HCT116 (cell line): Measurements from ENCODE around the gene RPLP2. TPM values are rescaled to one million over a fixed set of nuclear protein-coding genes. Genes with fewer than 3 reads are reported as not detected.
A peak's percentile ranks its signal among the peaks of the same experiment; 100 is the strongest.

ENCODE experiments used
- ATAC-seq: fragments of 200-7000 bp; cut with Tn5 transposase; 2 replicates; pipeline ENCODE4 v1.9.1; 2020; ENCODE audit warnings: mild to moderate bottlenecking, moderate library complexity
- BruUV-seq: library from RNA; stranded (reverse); fragments of 400-500 nt; replicated peaks from 2 replicates; lab custom pipeline; 2021; lab: Mats Ljungman, UMichigan
- CTCF ChIA-PET: fragments of 300-600 bp; sonication (Branson Sonifier 250); formaldehyde crosslinking; loops from one replicate; lab custom pipeline; 2021; ENCODE audit warnings: antibody characterized with exemption; lab: Charles Lee
- POLR2A ChIA-PET: fragments of 300-600, 350-600 bp; sonication (Branson Sonifier 250); formaldehyde crosslinking; loops from one replicate; lab custom pipeline; 2021; ENCODE audit warnings: antibody characterized with exemption; lab: Charles Lee
- RAD21 ChIA-PET, 2 experiments: fragments of 300-600 bp; sonication (Branson Sonifier 250); formaldehyde crosslinking; loops; one replicate each; lab custom pipeline; 2023; ENCODE audit warnings: low total read pairs in 2 of 2; ENCODE audit not compliant: uncharacterized antibody in 2 of 2, unreplicated experiment in 2 of 2, low non-redundant PET in 1 of 2; lab: Charles Lee
- DNase-seq: peaks from one replicate; pipeline ENCODE4 v3.0.0-alpha.2; 2010; ENCODE audit warnings: low read depth, low spot score
- H2AFZ ChIP-seq: fragments of 200-600 bp; shearing (Covaris generic), sonication (generic); 2 replicates; pipeline ENCODE4 v1.6.1; 2017; ENCODE audit warnings: low read depth, mixed run types, mixed read lengths, antibody characterized with exemption, low read length; ENCODE audit not compliant: poor library complexity, severe bottlenecking
- H3K27ac ChIP-seq: 2 replicates; pipeline ENCODE4 v1.5.1; 2012; ENCODE audit warnings: low read depth, low read length
- H3K27me3 ChIP-seq: fragments of 200-600 bp; sonication (generic); 2 replicates; pipeline ENCODE4 v1.6.1; 2016; ENCODE audit warnings: mixed run types, low read length, mixed read lengths; ENCODE audit not compliant: insufficient read depth
- H3K36me3 ChIP-seq, 2 experiments: fragments of 200-500 bp in 1 of 2; fragments of 200-600 bp in 1 of 2; sonication (Bioruptor generic) in 1 of 2; sonication (generic) in 1 of 2; 2 replicates each; pipeline versions ENCODE4 v1.5.1 to v1.6.1; 2014 to 2016; ENCODE audit warnings: low read length in 2 of 2, inconsistent platforms in 1 of 2, mixed read lengths in 1 of 2, mixed run types in 1 of 2; ENCODE audit not compliant: insufficient read depth in 2 of 2, control insufficient read depth in 1 of 2
- H3K4me1 ChIP-seq, 2 experiments: fragments of 200-600 bp in 1 of 2; sonication (generic) in 1 of 2; 2 replicates each; pipeline versions ENCODE4 v1.5.1 to v1.6.1; 2012 to 2017; ENCODE audit warnings: low read length in 2 of 2, inconsistent platforms in 1 of 2, mild to moderate bottlenecking in 1 of 2, mixed read lengths in 1 of 2, mixed run types in 1 of 2, moderate library complexity in 1 of 2; ENCODE audit not compliant: insufficient read depth in 2 of 2, control insufficient read depth in 1 of 2
- H3K4me2 ChIP-seq: fragments of 200-600 bp; sonication (generic); 2 replicates; pipeline ENCODE4 v1.6.1; 2017; ENCODE audit warnings: mixed run types, low read length, mixed read lengths
- H3K4me3 ChIP-seq, 2 experiments: fragments of 200-600 bp in 1 of 2; sonication (generic) in 1 of 2; replicated peaks in 1 of 2; 2 replicates each; pipeline ENCODE4 v1.5.1; 2011 to 2016; ENCODE audit warnings: low read length in 2 of 2, control low read depth in 1 of 2, low read depth in 1 of 2, mild to moderate bottlenecking in 1 of 2, mixed read lengths in 1 of 2, mixed run types in 1 of 2
- H3K79me2 ChIP-seq: fragments of 200-600 bp; sonication (generic); 2 replicates; pipeline ENCODE4 v1.6.1; 2017; ENCODE audit warnings: mild to moderate bottlenecking, mixed run types, low read length, moderate library complexity, mixed read lengths; ENCODE audit not compliant: insufficient read depth
- H3K9ac ChIP-seq: fragments of 200-600 bp; sonication (generic); 2 replicates; pipeline ENCODE4 v1.6.1; 2016; ENCODE audit warnings: low read length, mixed read lengths
- H3K9me2 ChIP-seq: fragments of 200-600 bp; sonication (generic), shearing (Covaris generic); 2 replicates; pipeline ENCODE4 v1.6.1; 2017; ENCODE audit warnings: mixed run types, mild to moderate bottlenecking, moderate library complexity; ENCODE audit not compliant: insufficient read depth
- H3K9me3 ChIP-seq, 2 experiments: fragments of 200-500 bp in 1 of 2; fragments of 200-600 bp in 1 of 2; sonication (Bioruptor generic) in 1 of 2; sonication (generic) in 1 of 2; 2 replicates each; pipeline ENCODE4 v1.6.1; 2014 to 2017; ENCODE audit warnings: low read length in 2 of 2, mixed read lengths in 2 of 2, inconsistent platforms in 1 of 2, low read depth in 1 of 2, mild to moderate bottlenecking in 1 of 2, mixed run types in 1 of 2, moderate library complexity in 1 of 2; ENCODE audit not compliant: control insufficient read depth in 1 of 2, insufficient read depth in 1 of 2
- H4K20me1 ChIP-seq: fragments of 200-600 bp; sonication (generic), shearing (Covaris generic); 2 replicates; pipeline ENCODE4 v1.6.1; 2017; ENCODE audit warnings: mixed run types, mild to moderate bottlenecking, moderate library complexity; ENCODE audit not compliant: insufficient read depth
- ELF1 ChIP-seq: IDR thresholded peaks from 2 replicates; pipeline ENCODE4 v1.6.1; 2012; ENCODE audit warnings: low read depth, borderline replicate concordance
- EZH2 ChIP-seq: fragments of 200-600 bp; sonication (generic); IDR thresholded peaks from 2 replicates; pipeline ENCODE4 v1.6.1; 2017; ENCODE audit warnings: antibody characterized with exemption, mixed run types
- FOSL1 ChIP-seq: IDR thresholded peaks from 2 replicates; pipeline ENCODE4 v1.6.1; 2012; ENCODE audit warnings: low read depth
- POLR2A ChIP-seq: IDR thresholded peaks from 2 replicates; pipeline ENCODE4 v1.7.0; 2011; ENCODE audit warnings: borderline replicate concordance; ENCODE audit not compliant: insufficient read depth, insufficient read length; ENCODE audit errors: extremely low read depth
- POLR2AphosphoS5 ChIP-seq: IDR thresholded peaks from 2 replicates; pipeline ENCODE4 v1.6.1; 2011; ENCODE audit warnings: mild to moderate bottlenecking, low read depth, low read length, moderate library complexity
- YY1 ChIP-seq: IDR thresholded peaks from 2 replicates; pipeline ENCODE4 v1.6.1; 2011; ENCODE audit warnings: low read length, low read depth, moderate library complexity, mild to moderate bottlenecking; ENCODE audit not compliant: insufficient replicate concordance; ENCODE audit errors: extremely low read depth
- ZFX ChIP-seq: fragments of 450-650 bp; IDR thresholded peaks from 2 replicates; pipeline ENCODE4 v1.6.1; 2017
- intact Hi-C: fragments of 100-400 bp; cut with micrococcal nuclease; formaldehyde crosslinking; loops from 2 replicates; pipeline ENCODE4 v1.10.0; 2022
- total RNA-seq: library from RNA; stranded (reverse); gene quantifications from one replicate; pipeline ENCODE4 v1.2.1, GENCODE V29; 2021; ENCODE audit not compliant: unreplicated experiment
- TF ChIP-seq, protein P1 (sequence below), 3 experiments: fragments of 200-600 bp in 1 of 3; sonication (generic) in 1 of 3; IDR thresholded peaks in 2 of 3; conservative IDR thresholded peaks in 1 of 3; 2 replicates each; pipeline ENCODE4 v1.5.1; 2012 to 2017; ENCODE audit warnings: low read depth in 2 of 3, low read length in 2 of 3, antibody characterized with exemption in 1 of 3, borderline replicate concordance in 1 of 3, control low read depth in 1 of 3, mild to moderate bottlenecking in 1 of 3, mixed read lengths in 1 of 3, mixed run types in 1 of 3, moderate library complexity in 1 of 3; ENCODE audit not compliant: insufficient read depth in 1 of 3
- TF ChIP-seq, protein P2 (sequence below): IDR thresholded peaks from 2 replicates; pipeline ENCODE4 v1.6.1; 2011; ENCODE audit warnings: mild to moderate bottlenecking, low read length, moderate library complexity; ENCODE audit not compliant: insufficient replicate concordance; ENCODE audit errors: extremely low read depth

Gene RPLP2
- total RNA-seq, 1 experiment from 2014 or later, result 3,615 TPM

DNA sequence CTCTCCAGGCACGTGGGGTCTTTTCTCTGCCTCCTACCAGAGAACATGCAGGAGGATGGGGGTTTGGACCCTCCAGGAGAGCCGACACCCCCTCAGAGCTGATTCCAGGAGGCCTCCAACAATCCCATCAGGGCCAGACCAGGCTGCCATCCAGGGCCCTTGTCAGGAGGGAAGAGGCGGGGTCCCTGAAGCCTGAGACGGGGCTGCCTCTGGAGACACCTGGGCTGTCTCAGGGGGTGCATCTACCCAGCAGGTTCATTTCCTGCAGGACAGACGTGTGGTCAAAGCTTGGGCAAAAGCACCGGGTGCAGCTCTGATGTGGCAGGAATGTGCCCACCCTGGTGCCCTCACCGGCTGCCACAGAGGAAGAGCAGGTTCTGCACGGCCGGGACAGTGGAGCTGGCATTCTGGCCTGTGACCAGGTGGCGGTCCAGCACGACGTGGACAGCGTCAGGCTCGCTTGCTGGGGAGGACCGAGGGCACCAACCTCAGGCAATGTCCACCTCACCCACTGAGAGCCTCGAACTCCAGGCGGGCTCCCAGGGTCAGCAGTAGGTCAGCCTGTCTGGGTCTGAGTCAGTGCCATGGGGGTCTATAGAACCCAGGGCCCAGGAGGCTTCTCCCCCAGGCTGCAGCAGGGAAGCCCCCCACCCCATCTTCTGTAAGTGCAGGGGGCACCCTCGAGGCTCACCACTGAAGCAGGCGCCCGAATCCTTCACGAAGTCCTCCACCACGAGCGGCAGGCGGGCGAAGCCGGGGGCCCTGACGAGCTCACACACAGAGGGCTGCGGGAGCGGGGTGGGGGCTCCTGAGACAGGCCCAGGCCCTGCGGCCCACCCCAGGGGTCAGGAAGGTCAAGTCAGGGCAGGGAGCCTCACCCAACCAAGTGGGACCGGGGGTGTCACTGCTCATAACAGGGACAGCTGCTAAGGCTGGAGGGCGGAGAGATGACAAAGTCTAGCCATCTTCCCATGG is 38.8 kb upstream of the RPLP2 start:
- no peak overlapping the region for H3K4me2 ChIP-seq
- intact Hi-C loops, result no loop called here
- no peaks in the 10 kb centered on the region for H3K9me3 ChIP-seq
- BruUV-seq, result no TSS peak
- peaks cover 8 to 19% of the 10 kb centered on the region in 2 experiments for H3K4me1 ChIP-seq
- CTCF ChIA-PET, result no interaction called here
- POLR2A ChIA-PET, result no interaction called here
- H3K27ac ChIP-seq, result peak overlapping the region; percentile 18; the same call in 1 of the 2 replicates
- H4K20me1 ChIP-seq, result no peaks in the 10 kb centered on the region
- peaks cover 24 to 57% of the 10 kb centered on the region in 2 experiments for H3K36me3 ChIP-seq
- peaks cover 52% of the 10 kb centered on the region for H3K79me2 ChIP-seq
- H3K9me2 ChIP-seq, result no peaks in the 10 kb centered on the region
- ATAC-seq (no peak), DNase-seq (no peak)
- H3K27me3 ChIP-seq, result no peaks in the 10 kb centered on the region
- H3K4me3 ChIP-seq, result no peak overlapping the region
- H2AFZ ChIP-seq, result no peak overlapping the region
- TF ChIP-seq ZFX, result no peak
- TF ChIP-seq FOSL1, result no peak
- TF ChIP-seq, protein P1, sequence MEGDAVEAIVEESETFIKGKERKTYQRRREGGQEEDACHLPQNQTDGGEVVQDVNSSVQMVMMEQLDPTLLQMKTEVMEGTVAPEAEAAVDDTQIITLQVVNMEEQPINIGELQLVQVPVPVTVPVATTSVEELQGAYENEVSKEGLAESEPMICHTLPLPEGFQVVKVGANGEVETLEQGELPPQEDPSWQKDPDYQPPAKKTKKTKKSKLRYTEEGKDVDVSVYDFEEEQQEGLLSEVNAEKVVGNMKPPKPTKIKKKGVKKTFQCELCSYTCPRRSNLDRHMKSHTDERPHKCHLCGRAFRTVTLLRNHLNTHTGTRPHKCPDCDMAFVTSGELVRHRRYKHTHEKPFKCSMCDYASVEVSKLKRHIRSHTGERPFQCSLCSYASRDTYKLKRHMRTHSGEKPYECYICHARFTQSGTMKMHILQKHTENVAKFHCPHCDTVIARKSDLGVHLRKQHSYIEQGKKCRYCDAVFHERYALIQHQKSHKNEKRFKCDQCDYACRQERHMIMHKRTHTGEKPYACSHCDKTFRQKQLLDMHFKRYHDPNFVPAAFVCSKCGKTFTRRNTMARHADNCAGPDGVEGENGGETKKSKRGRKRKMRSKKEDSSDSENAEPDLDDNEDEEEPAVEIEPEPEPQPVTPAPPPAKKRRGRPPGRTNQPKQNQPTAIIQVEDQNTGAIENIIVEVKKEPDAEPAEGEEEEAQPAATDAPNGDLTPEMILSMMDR (IDR thresholded peaks at IDR 0.05 in 2 of 3, conservative IDR thresholded peaks at IDR 0.05 in 1 of 3; ENCODE audit: borderline replicate concordance in 1 of 3, insufficient read depth in 1 of 3, low read depth in 2 of 3, low read length in 2 of 3), result no peak
- RAD21 ChIA-PET, result no interaction called here
- H3K9ac ChIP-seq, result no peak overlapping the region

DNA sequence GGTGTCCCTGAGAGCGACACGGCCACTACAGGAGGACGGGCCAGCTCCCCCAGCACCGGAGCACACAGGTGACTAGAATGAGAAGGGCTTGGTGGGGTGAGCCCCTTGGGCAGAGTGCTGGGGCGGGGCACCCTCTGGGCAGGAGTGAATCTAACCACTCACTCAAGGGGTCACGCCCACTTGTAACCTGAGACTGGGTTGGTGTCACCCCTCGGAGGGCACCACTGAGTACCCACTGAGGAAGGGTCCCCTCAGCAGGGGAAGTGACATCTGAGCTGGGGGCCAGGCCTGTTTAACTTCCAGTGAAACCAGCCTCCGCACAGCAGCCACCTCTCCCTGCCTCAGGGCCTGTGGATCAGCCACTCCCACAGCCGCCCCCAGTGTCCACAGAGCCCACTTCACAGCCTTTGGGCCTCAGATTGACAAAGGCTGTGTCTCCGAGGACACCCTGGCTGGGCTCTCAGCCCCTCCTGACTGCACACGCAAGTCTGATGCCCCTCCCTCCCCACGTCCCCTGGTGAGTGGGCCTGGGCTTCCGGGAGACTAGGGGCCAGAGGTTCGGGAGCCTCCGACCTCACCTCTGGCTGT is 38.1 kb upstream of the RPLP2 start:
- no peak overlapping the region for H3K4me2 ChIP-seq
- no TSS peak for BruUV-seq
- intact Hi-C loops, result no loop called here
- no peak overlapping the region for H3K4me3 ChIP-seq
- no peaks in the 10 kb centered on the region for H4K20me1 ChIP-seq
- no peaks in the 10 kb centered on the region for H3K9me2 ChIP-seq
- H3K9ac ChIP-seq, result no peak overlapping the region
- H3K27me3 ChIP-seq, result no peaks in the 10 kb centered on the region
- no peaks in the 10 kb centered on the region for H3K9me3 ChIP-seq
- H3K4me1 ChIP-seq, result peaks cover 8 to 21% of the 10 kb centered on the region in 2 experiments
- ATAC-seq (no peak; the same call in 1 of the 2 replicates), DNase-seq (no peak)
- H2AFZ ChIP-seq, result no peak overlapping the region
- RAD21 ChIA-PET, result no interaction called here
- peaks cover 19 to 50% of the 10 kb centered on the region in 2 experiments for H3K36me3 ChIP-seq
- H3K27ac ChIP-seq, result peak overlapping the region; percentile 18; the same call in 1 of the 2 replicates
- H3K79me2 ChIP-seq, result peaks cover 60% of the 10 kb centered on the region
- CTCF ChIA-PET, result no interaction called here
- POLR2A ChIA-PET, result no interaction called here
- TF ChIP-seq FOSL1 (no peak), POLR2AphosphoS5 (no peak), ZFX (no peak), YY1 (no peak), POLR2A (no peak), EZH2 (no peak), ELF1 (no peak)
- TF ChIP-seq, protein P1 (IDR thresholded peaks at IDR 0.05 in 2 of 3, conservative IDR thresholded peaks at IDR 0.05 in 1 of 3; ENCODE audit: borderline replicate concordance in 1 of 3, insufficient read depth in 1 of 3, low read depth in 2 of 3, low read length in 2 of 3), result no peak
- TF ChIP-seq, protein P2, sequence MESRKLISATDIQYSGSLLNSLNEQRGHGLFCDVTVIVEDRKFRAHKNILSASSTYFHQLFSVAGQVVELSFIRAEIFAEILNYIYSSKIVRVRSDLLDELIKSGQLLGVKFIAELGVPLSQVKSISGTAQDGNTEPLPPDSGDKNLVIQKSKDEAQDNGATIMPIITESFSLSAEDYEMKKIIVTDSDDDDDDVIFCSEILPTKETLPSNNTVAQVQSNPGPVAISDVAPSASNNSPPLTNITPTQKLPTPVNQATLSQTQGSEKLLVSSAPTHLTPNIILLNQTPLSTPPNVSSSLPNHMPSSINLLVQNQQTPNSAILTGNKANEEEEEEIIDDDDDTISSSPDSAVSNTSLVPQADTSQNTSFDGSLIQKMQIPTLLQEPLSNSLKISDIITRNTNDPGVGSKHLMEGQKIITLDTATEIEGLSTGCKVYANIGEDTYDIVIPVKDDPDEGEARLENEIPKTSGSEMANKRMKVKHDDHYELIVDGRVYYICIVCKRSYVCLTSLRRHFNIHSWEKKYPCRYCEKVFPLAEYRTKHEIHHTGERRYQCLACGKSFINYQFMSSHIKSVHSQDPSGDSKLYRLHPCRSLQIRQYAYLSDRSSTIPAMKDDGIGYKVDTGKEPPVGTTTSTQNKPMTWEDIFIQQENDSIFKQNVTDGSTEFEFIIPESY, result no peak
